ENCODE results near the gene ADGRF3.

GRCh38 chr2:26344581-26345282, 1.9 kb downstream of the ADGRF3 start:
- no peak for TF ChIP-seq ZNF274 (IDR thresholded peaks at IDR 0.05; ENCODE audit: low read depth, low read length)
- TF ChIP-seq SUZ12 (IDR thresholded peaks at IDR 0.05; ENCODE audit: extremely low read depth, insufficient read depth, insufficient read length), result no peak
- TF ChIP-seq YY1 (IDR thresholded peaks at IDR 0.05; ENCODE audit: insufficient read depth, insufficient read length), result no peak
